CD4-positive, alpha-beta T cell treated with Interleukin-2 at 100 ng/mL for 4 hours (primary cell): ENCODE data around the gene HECTD4.

Source experiments
- DNase-seq: peaks from one replicate; pipeline ENCODE4 v3.0.0-alpha.2; 2020; ENCODE audit warnings: low spot score

Gene HECTD4

DNA sequence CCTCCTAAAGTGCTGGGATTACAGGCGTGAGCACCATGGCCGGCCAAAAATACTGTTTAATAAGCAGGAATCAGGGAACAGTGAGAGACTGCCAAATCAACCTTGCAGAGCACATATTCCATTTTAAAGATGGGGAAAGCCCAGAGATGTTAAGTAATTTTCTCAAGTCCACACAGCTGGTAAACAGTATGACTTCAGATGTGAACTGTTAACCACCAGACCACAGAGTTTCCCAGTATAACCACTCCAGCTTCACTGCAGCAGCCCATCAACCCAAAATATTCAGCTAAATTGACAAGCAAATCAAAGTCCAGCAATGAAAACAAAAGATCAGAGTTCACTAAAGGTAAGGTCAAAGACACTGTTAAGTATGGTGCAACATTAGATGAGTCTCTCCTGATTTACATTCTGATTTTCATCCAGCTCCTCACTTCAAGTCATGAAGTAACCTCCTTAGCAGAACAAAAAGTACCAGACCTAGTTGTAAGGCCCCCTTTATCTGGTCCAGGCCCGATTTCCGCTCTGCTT lies 174.8 kb downstream of the HECTD4 start:
- no peak for DNase-seq

GRCh38 chr12:112206944-112207343 lies 175.3 kb downstream of the HECTD4 start:
- no peak for DNase-seq

DNA sequence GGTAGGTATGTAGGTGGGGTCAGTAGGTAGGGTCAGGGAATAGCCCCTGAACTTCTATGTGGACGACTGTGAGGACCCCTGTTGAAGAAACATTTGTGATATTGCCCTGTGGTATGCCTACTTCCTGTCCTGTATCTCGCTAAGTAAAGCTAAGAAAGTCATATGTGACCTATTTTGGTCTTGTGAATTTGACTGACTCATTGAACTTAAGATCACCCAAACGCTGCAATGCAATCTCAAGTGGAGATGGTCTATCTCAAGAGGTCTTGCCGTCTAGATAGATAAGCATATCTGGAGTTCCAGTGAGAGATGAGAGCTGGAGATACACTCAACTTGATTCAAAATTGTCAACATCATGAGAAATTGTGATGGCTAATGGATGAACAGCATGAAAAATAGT lies 183.1 kb downstream of the HECTD4 start:
- no peak for DNase-seq

DNA sequence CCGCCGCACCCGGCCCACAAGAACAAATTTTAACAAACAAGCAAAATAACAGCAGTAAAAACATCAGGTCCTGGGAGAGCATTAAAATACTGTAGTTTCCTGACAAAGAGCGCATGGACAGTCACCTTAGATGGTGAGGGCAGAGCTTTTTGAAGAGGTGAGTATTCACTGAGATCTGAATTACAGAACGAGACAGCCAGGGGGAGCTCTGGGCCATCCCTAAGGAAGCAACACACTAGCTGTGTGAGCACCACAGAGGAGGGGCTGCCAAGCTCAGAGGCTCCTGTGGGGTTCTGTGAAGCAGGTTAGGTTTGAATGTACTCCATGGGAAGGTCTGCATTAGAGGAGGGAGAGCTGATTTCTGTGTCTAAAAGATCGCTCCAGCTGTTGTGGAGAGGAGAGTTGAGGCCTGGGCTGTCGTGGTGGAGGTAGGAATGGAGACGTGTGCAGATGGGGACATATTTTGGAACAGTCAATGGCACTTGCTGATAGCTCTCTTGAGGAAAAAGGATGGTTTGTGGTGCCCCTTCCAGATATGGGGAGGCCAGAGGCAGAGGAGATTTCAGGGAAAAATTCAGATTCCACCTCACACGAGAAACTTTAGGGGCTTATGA lies 184.0 kb downstream of the HECTD4 start:
- peak; percentile 34 for DNase-seq

- DNase-seq = no peak
Measured at GRCh38 chr12:112196196-112196875, 185.9 kb downstream of the HECTD4 start.

DNA sequence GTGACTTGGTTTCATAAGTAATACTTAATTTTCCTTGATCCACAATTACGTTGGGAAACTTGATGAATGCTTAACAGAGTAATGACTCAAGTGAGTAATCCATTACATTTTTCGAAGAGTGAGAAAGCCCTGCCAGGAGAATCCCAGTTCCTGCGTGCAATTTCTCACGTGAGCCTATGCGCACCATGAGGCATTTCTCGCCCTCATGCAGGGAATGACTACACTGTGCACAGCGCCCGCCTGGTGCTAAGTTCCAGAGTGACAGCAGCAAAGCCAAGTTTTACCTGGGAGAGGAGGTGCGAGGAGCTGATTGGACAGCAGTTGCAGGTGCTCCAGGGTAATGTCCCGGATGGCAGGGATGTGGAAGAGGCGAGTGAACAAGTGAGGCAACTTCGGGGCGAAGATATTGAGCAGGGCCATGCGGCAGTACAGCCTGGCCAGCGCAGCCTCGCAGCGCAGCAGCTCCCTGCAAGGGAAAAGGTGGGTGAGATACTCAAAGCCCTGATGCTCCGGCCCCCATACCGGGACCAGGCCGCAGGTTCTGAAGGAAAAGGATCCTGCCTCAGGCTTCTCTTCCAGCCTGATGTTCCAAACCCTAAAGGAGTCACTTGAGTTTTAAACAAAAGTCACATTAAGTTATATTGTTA lies 187.5 kb downstream of the HECTD4 start:
- no peak for DNase-seq

- DNase-seq = no peak
Measured at GRCh38 chr12:112192475-112192874, 189.8 kb downstream of the HECTD4 start.

GRCh38 chr12:112191840-112192321 lies 190.3 kb downstream of the HECTD4 start:
- no peak for DNase-seq

GRCh38 chr12:112191201-112191600 lies 191.0 kb downstream of the HECTD4 start:
- no peak for DNase-seq

GRCh38 chr12:112190231-112191025 lies 191.8 kb downstream of the HECTD4 start:
- DNase-seq = no peak

- no peak for DNase-seq
Measured at GRCh38 chr12:112188130-112188830, 194.0 kb downstream of the HECTD4 start.

GRCh38 chr12:112185093-112185923 lies 196.9 kb downstream of the HECTD4 start:
- DNase-seq = no peak

DNA sequence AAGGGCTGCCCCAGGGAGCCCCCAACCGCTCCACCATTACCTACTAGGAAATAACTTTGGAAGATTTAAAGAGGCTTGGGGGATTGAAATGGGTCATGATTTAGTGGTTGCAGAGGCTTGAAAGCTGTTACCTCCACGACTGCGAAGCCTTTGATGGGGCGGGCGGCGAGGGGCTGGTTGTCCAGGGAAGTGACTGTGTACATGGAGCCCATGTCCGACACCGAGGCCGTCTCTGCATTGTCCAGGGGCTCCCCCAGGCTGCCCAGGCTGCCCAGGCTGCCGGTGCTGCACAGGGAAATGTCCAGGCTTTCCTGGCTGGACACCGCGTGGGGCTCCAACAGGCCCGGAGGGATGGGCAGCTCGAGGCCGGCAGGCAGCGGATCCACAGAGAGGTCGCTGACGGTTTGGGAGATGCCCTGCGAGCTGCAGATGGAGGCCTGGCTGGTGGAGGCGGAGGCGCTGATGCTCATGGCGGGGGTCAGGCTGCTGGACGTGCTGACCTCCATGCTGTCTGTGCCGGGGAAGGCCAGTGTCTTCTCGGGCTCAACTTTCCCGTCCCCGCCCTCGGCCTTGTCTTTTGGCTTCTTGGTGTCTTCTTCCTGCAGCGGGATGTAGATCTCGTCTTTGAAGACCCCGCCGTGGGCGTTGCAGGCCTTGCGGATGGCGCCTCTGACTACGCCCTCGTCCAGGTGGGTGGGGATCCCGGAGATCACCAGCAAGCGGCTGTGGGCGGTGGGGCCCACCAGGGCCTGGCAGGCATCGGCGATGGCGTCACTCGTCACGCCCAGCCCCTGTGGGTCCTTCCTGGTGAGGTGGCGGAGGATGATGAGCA lies 198.0 kb downstream of the HECTD4 start:
- no peak for DNase-seq

DNA sequence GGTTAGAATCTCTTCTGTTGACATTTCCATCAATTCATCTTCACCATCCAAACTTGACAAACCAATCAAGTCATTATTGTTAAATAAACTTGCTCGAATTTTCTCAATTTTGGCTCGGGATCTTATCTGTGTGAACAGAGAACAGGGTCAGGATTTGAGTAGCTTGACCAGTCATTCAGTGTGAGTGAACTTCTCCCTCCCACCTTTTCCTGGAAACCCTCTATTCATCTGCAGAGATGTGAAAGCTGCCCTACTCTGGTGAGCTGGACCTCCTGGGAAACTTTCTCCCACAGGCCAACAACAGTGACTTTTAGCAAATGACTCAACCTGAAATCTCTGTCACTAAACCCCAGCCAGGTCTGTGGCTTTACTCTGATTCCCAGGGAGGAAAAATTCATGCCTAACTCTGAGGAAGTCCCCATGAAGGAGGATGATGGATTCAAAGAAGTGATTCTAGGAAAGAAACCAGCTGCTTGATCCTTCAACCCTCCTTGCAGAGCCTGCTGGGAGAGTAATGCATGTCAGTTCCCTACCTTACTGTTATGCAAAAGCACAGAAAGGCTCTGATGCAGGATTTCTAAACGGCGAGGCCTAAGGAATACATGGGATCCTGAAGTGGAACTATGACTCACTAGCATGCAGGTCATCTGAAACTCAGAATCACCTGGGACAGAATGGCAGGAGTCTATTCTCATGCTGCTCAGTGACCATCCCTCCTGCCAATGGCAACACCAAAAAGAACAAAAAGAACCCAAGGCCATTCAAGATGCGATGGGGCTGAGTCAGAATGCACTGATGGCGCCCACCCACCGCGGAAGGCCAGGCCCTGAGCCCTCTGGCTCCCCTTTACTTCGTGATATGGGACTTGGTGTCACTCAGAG lies 198.8 kb downstream of the HECTD4 start:
- no peak for DNase-seq

DNA sequence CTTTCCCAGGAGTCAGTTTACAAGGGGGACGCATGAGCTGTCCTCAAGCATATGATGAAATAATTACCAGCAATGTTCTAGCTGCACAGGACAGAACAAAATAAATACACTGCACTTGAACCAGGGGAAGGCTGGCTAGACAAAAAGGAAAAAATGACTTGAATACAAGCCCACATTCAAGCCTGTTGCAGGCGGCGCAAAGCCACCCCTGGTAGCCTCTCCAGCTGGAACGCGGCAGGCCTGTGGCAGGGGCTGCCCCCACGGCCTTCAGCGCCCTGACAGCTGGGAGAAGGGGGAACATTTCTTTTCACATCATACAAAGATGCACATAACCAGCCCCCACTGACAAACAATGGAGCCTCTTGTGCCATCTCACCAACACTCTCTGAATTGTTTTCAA lies 199.7 kb downstream of the HECTD4 start:
- DNase-seq = no peak

DNA sequence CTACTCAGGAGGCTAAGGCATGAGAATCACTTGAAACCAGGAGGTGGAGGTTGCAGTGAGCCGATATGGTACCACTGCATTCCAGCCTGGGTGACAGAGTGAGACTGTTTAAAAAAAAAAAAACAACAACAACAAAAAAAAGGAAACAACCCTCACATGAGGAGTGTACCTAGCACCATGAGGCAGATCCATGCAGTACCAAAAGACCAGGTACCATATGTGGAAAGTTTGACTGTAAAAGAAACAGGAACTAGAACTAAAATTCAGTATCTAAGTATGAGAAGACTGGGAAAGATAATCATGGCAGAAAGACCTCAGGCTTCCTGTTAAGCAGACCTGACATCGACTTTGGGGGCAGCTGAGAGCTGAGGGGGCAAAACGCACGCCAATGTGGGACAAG lies 201.8 kb downstream of the HECTD4 start:
- DNase-seq = no peak

DNA sequence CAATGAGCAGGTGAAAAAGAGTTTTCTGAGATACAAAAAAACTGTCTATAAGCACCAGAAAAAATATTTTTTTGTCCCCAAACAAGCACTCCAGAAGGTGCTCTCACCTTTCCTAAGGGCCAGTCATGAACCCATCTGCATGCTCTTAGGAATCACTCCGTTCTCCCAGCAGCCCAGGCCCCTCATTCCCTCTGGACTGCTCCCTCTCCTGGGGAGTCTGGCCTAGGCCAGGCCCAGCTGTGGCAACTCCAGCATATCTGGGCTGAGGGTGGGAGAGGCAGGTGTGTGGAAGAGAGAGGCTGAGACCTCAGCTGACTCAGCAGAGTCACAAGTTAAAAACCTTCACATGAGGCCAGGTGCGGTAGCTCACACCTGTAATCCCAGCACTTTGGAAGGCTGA lies 202.3 kb downstream of the HECTD4 start:
- DNase-seq = no peak

GRCh38 chr12:112179341-112179740 lies 202.9 kb downstream of the HECTD4 start:
- DNase-seq = no peak

DNA sequence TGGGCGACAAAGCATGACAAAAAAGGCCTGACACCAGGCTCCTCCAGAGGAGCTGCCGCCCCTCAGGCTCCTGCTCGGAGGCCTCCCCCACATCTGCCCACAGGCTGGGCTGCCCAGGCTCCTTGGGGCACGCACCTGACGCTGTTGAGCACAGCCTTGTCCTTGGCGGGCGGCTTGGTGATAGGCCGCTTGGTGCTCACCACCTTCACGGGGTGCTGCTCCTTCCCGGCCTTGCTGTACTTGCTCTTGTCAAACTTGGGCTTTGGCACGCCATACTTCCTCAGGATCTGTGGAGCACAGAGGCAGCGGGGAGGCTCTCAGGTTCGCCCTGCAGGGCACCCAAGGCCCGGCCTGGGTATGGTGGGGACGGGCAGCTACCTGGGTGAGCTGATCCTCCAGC lies 203.4 kb downstream of the HECTD4 start:
- no peak for DNase-seq
